HEK293 (cell line): ENCODE data around the gene SMAGP.

ENCODE experiments used
- KLF9 ChIP-seq: fragments of 450-650 bp; formaldehyde crosslinking; IDR thresholded peaks from 2 replicates; pipeline ENCODE4 v1.5.1; 2016; ENCODE audit warnings: missing biosample characterization, missing genetic modification characterization, low read depth
- REST ChIP-seq: fragments of 450-650 bp; formaldehyde crosslinking; IDR thresholded peaks from 2 replicates; pipeline ENCODE4 v1.5.1; 2016; ENCODE audit warnings: missing biosample characterization, missing genetic modification characterization
- ZBTB21 ChIP-seq: fragments of 450-650 bp; formaldehyde crosslinking; IDR thresholded peaks from 2 replicates; pipeline ENCODE4 v1.5.1; 2017; ENCODE audit warnings: missing biosample characterization, missing genetic modification characterization
- ZBTB8A ChIP-seq: fragments of 450-650 bp; formaldehyde crosslinking; IDR thresholded peaks from 2 replicates; pipeline ENCODE4 v1.5.1; 2016; ENCODE audit warnings: missing biosample characterization, missing genetic modification characterization
- ZNF121 ChIP-seq: fragments of 450-650 bp; formaldehyde crosslinking; IDR thresholded peaks from 2 replicates; pipeline ENCODE4 v1.5.1; 2016; ENCODE audit warnings: missing biosample characterization, missing genetic modification characterization
- ZNF24 ChIP-seq: fragments of 450-650 bp; formaldehyde crosslinking; IDR thresholded peaks from 2 replicates; pipeline ENCODE4 v1.5.1; 2016; ENCODE audit warnings: missing biosample characterization, missing genetic modification characterization
- ZNF692 ChIP-seq: fragments of 450-650 bp; formaldehyde crosslinking; IDR thresholded peaks from 2 replicates; pipeline ENCODE4 v1.5.1; 2016; ENCODE audit warnings: missing biosample characterization, missing genetic modification characterization
- ZNF830 ChIP-seq: fragments of 450-650 bp; IDR thresholded peaks from 2 replicates; pipeline ENCODE4 v1.5.0; 2018; ENCODE audit warnings: missing biosample characterization, missing genetic modification characterization, low read depth, mild to moderate bottlenecking, moderate library complexity
- TF ChIP-seq, protein P1 (sequence below): fragments of 450-650 bp; formaldehyde crosslinking; IDR thresholded peaks from 2 replicates; pipeline ENCODE4 v1.5.1; 2016; ENCODE audit warnings: missing biosample characterization, missing genetic modification characterization, low read depth
- TF ChIP-seq, protein P2 (sequence below): fragments of 450-650 bp; formaldehyde crosslinking; IDR thresholded peaks from 2 replicates; pipeline ENCODE4 v1.5.1; 2016; ENCODE audit warnings: missing biosample characterization, missing genetic modification characterization
- TF ChIP-seq, protein P3 (sequence below): fragments of 450-650 bp; formaldehyde crosslinking; IDR thresholded peaks from 2 replicates; pipeline ENCODE4 v1.5.1; 2016; ENCODE audit warnings: missing biosample characterization, missing genetic modification characterization

DNA sequence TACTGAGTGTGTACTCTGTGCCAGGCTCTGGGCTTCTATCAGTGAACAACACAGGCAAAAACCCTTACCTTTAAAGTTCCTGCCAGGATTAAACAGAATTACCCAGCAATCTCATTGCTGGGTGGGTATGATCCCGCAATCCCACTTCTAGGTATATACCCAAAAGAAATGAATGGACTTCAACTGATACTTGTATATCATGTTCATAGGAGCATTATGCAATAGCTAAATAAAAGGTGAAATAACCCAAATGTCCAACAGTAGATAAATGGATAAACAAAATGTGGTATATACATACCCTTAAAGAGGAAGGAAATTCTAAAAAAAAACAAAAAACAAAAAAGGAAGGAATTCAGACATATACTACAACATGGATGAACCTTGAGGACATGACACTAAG is 16.9 kb downstream of the SMAGP start:
- TF ChIP-seq, protein P1, sequence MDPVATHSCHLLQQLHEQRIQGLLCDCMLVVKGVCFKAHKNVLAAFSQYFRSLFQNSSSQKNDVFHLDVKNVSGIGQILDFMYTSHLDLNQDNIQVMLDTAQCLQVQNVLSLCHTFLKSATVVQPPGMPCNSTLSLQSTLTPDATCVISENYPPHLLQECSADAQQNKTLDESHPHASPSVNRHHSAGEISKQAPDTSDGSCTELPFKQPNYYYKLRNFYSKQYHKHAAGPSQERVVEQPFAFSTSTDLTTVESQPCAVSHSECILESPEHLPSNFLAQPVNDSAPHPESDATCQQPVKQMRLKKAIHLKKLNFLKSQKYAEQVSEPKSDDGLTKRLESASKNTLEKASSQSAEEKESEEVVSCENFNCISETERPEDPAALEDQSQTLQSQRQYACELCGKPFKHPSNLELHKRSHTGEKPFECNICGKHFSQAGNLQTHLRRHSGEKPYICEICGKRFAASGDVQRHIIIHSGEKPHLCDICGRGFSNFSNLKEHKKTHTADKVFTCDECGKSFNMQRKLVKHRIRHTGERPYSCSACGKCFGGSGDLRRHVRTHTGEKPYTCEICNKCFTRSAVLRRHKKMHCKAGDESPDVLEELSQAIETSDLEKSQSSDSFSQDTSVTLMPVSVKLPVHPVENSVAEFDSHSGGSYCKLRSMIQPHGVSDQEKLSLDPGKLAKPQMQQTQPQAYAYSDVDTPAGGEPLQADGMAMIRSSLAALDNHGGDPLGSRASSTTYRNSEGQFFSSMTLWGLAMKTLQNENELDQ (tag by site-specific recombination): no peak
- TF ChIP-seq ZBTB8A (tag by site-specific recombination) (no peak), ZNF692 (tag by site-specific recombination) (no peak), REST (tag by site-specific recombination) (no peak), ZNF121 (tag by site-specific recombination) (no peak), ZBTB21 (no peak), ZNF24 (tag by site-specific recombination) (no peak), ZNF830 (tag by site-specific recombination) (no peak), KLF9 (tag by site-specific recombination) (no peak)
- TF ChIP-seq, protein P2, sequence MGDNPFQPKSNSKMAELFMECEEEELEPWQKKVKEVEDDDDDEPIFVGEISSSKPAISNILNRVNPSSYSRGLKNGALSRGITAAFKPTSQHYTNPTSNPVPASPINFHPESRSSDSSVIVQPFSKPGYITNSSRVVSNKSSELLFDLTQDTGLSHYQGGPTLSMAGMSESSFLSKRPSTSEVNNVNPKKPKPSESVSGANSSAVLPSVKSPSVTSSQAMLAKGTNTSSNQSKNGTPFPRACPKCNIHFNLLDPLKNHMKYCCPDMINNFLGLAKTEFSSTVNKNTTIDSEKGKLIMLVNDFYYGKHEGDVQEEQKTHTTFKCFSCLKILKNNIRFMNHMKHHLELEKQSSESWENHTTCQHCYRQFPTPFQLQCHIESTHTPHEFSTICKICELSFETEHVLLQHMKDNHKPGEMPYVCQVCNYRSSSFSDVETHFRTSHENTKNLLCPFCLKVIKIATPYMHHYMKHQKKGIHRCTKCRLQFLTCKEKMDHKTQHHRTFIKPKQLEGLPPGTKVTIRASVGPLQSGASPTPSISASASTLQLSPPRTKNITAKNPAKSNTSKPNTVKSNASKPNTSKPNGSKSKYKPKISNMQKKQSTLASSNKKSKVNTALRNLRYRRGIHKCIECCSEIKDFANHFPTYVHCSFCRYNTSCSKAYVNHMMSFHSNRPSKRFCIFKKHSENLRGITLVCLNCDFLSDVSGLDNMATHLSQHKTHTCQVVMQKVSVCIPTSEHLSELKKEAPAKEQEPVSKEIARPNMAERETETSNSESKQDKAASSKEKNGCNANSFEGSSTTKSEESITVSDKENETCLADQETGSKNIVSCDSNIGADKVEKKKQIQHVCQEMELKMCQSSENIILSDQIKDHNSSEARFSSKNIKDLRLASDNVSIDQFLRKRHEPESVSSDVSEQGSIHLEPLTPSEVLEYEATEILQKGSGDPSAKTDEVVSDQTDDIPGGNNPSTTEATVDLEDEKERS (tag by site-specific recombination): no peak
- TF ChIP-seq, protein P3, sequence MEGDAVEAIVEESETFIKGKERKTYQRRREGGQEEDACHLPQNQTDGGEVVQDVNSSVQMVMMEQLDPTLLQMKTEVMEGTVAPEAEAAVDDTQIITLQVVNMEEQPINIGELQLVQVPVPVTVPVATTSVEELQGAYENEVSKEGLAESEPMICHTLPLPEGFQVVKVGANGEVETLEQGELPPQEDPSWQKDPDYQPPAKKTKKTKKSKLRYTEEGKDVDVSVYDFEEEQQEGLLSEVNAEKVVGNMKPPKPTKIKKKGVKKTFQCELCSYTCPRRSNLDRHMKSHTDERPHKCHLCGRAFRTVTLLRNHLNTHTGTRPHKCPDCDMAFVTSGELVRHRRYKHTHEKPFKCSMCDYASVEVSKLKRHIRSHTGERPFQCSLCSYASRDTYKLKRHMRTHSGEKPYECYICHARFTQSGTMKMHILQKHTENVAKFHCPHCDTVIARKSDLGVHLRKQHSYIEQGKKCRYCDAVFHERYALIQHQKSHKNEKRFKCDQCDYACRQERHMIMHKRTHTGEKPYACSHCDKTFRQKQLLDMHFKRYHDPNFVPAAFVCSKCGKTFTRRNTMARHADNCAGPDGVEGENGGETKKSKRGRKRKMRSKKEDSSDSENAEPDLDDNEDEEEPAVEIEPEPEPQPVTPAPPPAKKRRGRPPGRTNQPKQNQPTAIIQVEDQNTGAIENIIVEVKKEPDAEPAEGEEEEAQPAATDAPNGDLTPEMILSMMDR (tag by site-specific recombination): no peak
